ENCODE data around the gene KRTAP3-3.

KRTAP3-3 gene

GRCh38 chr17:40952661-40953060 lies 41.3 kb downstream of the KRTAP3-3 start:
- Histone ChIP-seq H3K4me1 (ENCODE audit: control insufficient read depth, low read length) (no peaks in the 10 kb centered on the region), H3K4me2 (ENCODE audit: low read length) (no peak overlapping the region), H3F3A (ENCODE audit: control insufficient read depth, insufficient read depth) (no peaks in the 10 kb centered on the region), H3K36me3 (ENCODE audit: control insufficient read depth, low read length) (no peaks in the 10 kb centered on the region), H3K9me3 (ENCODE audit: control insufficient read depth, insufficient read depth, low read length) (no peaks in the 10 kb centered on the region), H3K27me3 (ENCODE audit: control insufficient read depth, low read length) (no peaks in the 10 kb centered on the region; the same call in none of the 2 replicates), H4K20me1 (ENCODE audit: control insufficient read depth, insufficient read depth, low read depth, low read length) (no peaks in the 10 kb centered on the region), H3K79me2 (ENCODE audit: control insufficient read depth, low read length) (no peaks in the 10 kb centered on the region), H3K27ac (ENCODE audit: low read depth, low read length) (no peak overlapping the region), H3K4me3 (ENCODE audit: low read length) (no peak overlapping the region), H3K9me2 (replicated peaks; ENCODE audit: control insufficient read depth, low read length) (no peaks in the 10 kb centered on the region)
- TF ChIP-seq CTCF (IDR thresholded peaks at IDR 0.05; ENCODE audit: low read depth, low read length, poor library complexity, severe bottlenecking), result no peak

- Histone ChIP-seq H3K4me1 (ENCODE audit: control insufficient read depth, low read length) (no peaks in the 10 kb centered on the region), H3K27ac (ENCODE audit: low read depth, low read length) (no peak overlapping the region), H3K4me2 (ENCODE audit: low read length) (no peak overlapping the region), H3K27me3 (ENCODE audit: control insufficient read depth, low read length) (no peaks in the 10 kb centered on the region; the same call in none of the 2 replicates), H3K9me2 (replicated peaks; ENCODE audit: control insufficient read depth, low read length) (no peaks in the 10 kb centered on the region), H3K36me3 (ENCODE audit: control insufficient read depth, low read length) (no peaks in the 10 kb centered on the region), H4K20me1 (ENCODE audit: control insufficient read depth, insufficient read depth, low read depth, low read length) (no peaks in the 10 kb centered on the region), H3K4me3 (ENCODE audit: low read length) (no peak overlapping the region), H3K9me3 (ENCODE audit: control insufficient read depth, insufficient read depth, low read length) (no peaks in the 10 kb centered on the region), H3K79me2 (ENCODE audit: control insufficient read depth, low read length) (no peaks in the 10 kb centered on the region), H3F3A (ENCODE audit: control insufficient read depth, insufficient read depth) (no peaks in the 10 kb centered on the region)
- TF ChIP-seq EZH2phosphoT487 (IDR thresholded peaks at IDR 0.05; ENCODE audit: borderline replicate concordance, low read length) (no peak), CTCF (IDR thresholded peaks at IDR 0.05; ENCODE audit: low read depth, low read length, poor library complexity, severe bottlenecking) (no peak)
These were observed 41.8 kb downstream of the KRTAP3-3 start for GRCh38 chr17:40952154-40952553.

GRCh38 chr17:40951011-40951622 lies 42.8 kb downstream of the KRTAP3-3 start:
- H3K9me2 ChIP-seq (replicated peaks; ENCODE audit: control insufficient read depth, low read length), result no peaks in the 10 kb centered on the region
- H3K4me3 ChIP-seq (ENCODE audit: low read length), result no peak overlapping the region
- no peak overlapping the region for H3K4me2 ChIP-seq (ENCODE audit: low read length)
- H3F3A ChIP-seq (ENCODE audit: control insufficient read depth, insufficient read depth), result no peaks in the 10 kb centered on the region
- H3K27me3 ChIP-seq (ENCODE audit: control insufficient read depth, low read length), result no peaks in the 10 kb centered on the region; the same call in none of the 2 replicates
- H3K27ac ChIP-seq (ENCODE audit: low read depth, low read length), result no peak overlapping the region
- H3K36me3 ChIP-seq (ENCODE audit: control insufficient read depth, low read length), result no peaks in the 10 kb centered on the region
- no peaks in the 10 kb centered on the region for H4K20me1 ChIP-seq (ENCODE audit: control insufficient read depth, insufficient read depth, low read depth, low read length)
- no peaks in the 10 kb centered on the region for H3K79me2 ChIP-seq (ENCODE audit: control insufficient read depth, low read length)
- H3K4me1 ChIP-seq (ENCODE audit: control insufficient read depth, low read length), result no peaks in the 10 kb centered on the region
- TF ChIP-seq CTCF (IDR thresholded peaks at IDR 0.05; ENCODE audit: low read depth, low read length, poor library complexity, severe bottlenecking) (no peak), EZH2phosphoT487 (IDR thresholded peaks at IDR 0.05; ENCODE audit: borderline replicate concordance, low read length) (no peak)
- H3K9me3 ChIP-seq (ENCODE audit: control insufficient read depth, insufficient read depth, low read length), result no peaks in the 10 kb centered on the region

All from DOHH2 (cell line).